MCF 10A (cell line): ENCODE data around the gene KCNG4. TPM values are rescaled to one million over a fixed set of nuclear protein-coding genes. Genes with fewer than 3 reads are reported as not detected.
"Not testable (repeated sequence)": the region's sequence is repeated elsewhere in the genome, so short reads cannot be mapped to it uniquely, and the experiment has no call there.

Experiments used
- BruUV-seq: library from RNA; stranded (reverse); fragments of 400-500 nt; replicated peaks from 2 replicates; lab custom pipeline; 2021; lab: Mats Ljungman, UMichigan
- CTCF ChIA-PET: fragments of 300-600 bp; sonication (Branson Sonifier 250); formaldehyde crosslinking; extraction: SDS; loops from one replicate; lab custom pipeline; 2021; ENCODE audit warnings: antibody characterized with exemption, inconsistent platforms; lab: Yijun Ruan, JAX
- POLR2A ChIA-PET: fragments of 300-600, 350-650 bp; sonication (Branson Sonifier 250); formaldehyde crosslinking; extraction: SDS; loops from one replicate; lab custom pipeline; 2020; ENCODE audit warnings: antibody characterized with exemption, inconsistent platforms; lab: Yijun Ruan, JAX
- DNase-seq: peaks from one replicate; pipeline ENCODE4 v3.0.0-alpha.2; 2018; ENCODE audit not compliant: unreplicated experiment
- H3K27ac Mint-ChIP-seq: one replicate; pipeline ENCODE4 v1.8.0; 2022; ENCODE audit warnings: mild to moderate bottlenecking, low read depth, mixed read lengths; ENCODE audit not compliant: unreplicated experiment
- H3K27me3 Mint-ChIP-seq: one replicate; pipeline ENCODE4 v1.8.0; 2022; ENCODE audit warnings: mixed read lengths; ENCODE audit not compliant: insufficient read depth, unreplicated experiment
- H3K36me3 Mint-ChIP-seq: one replicate; pipeline ENCODE4 v1.8.0; 2022; ENCODE audit warnings: mild to moderate bottlenecking, moderate library complexity, mixed read lengths; ENCODE audit not compliant: insufficient read depth, unreplicated experiment
- H3K4me1 Mint-ChIP-seq: one replicate; pipeline ENCODE4 v1.8.0; 2022; ENCODE audit warnings: mixed read lengths; ENCODE audit not compliant: insufficient read depth, unreplicated experiment
- H3K4me3 Mint-ChIP-seq: one replicate; pipeline ENCODE4 v1.8.0; 2022; ENCODE audit warnings: mild to moderate bottlenecking, moderate library complexity, mixed read lengths; ENCODE audit not compliant: unreplicated experiment
- H3K9me3 Mint-ChIP-seq: one replicate; pipeline ENCODE4 v1.8.0; 2022; ENCODE audit warnings: mixed read lengths; ENCODE audit not compliant: unreplicated experiment
- intact Hi-C: fragments of 100-400 bp; cut with micrococcal nuclease; formaldehyde crosslinking; loops from 2 replicates; pipeline ENCODE4 v1.14.1; 2022
- total RNA-seq: library from RNA; stranded (reverse); gene quantifications from 2 replicates; pipeline ENCODE4 v1.2.3, GENCODE V29; 2022
- TF ChIP-seq, protein P1 (sequence below): fragments of 200-600 bp; IDR thresholded peaks from one replicate; pipeline ENCODE4 v1.8.0; 2022; ENCODE audit warnings: antibody characterized with exemption, mild to moderate bottlenecking; ENCODE audit not compliant: unreplicated experiment

KCNG4 gene
- total RNA-seq, 1 experiment from 2014 or later = not detected

DNA sequence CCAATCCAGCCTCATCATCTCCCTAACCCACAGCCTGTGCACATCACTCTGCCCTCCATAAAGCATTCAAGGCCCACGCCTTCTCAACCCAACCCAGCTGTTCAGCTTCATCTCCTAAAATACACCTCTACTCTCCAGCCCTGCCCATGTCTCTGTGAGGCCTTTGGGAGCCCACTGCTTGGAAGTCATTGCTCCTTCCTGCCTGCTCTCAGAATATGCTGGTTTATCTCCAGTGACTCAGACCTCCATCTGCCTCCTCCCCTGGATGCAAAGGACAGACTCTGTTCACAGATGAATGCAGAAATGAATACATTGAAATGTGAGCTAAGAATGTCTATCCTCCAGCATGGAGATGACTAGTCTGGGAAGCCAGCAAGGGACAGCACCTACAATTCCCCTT lies 19.0 kb downstream of the KCNG4 start:
- Mint-ChIP-seq H3K4me3 (no peak overlapping the region), H3K36me3 (peaks cover 4% of the 10 kb centered on the region), H3K27me3 (peaks cover 24% of the 10 kb centered on the region), H3K4me1 (no peaks in the 10 kb centered on the region), H3K9me3 (no peaks in the 10 kb centered on the region), H3K27ac (no peak overlapping the region)
- intact Hi-C loops = no loop called here
- ChIA-PET POLR2A (interaction anchor here (0.5 kb wide), 1 partner anchor 22 kb away, joined by 3 read pairs; no protein-coding TSS in a partner anchor), CTCF (interaction anchor here (1.7 kb wide), 1 partner anchor 34 kb away, joined by 4 read pairs; the partner anchor contains the start of gene TAF1C)
- TF ChIP-seq, protein P1, sequence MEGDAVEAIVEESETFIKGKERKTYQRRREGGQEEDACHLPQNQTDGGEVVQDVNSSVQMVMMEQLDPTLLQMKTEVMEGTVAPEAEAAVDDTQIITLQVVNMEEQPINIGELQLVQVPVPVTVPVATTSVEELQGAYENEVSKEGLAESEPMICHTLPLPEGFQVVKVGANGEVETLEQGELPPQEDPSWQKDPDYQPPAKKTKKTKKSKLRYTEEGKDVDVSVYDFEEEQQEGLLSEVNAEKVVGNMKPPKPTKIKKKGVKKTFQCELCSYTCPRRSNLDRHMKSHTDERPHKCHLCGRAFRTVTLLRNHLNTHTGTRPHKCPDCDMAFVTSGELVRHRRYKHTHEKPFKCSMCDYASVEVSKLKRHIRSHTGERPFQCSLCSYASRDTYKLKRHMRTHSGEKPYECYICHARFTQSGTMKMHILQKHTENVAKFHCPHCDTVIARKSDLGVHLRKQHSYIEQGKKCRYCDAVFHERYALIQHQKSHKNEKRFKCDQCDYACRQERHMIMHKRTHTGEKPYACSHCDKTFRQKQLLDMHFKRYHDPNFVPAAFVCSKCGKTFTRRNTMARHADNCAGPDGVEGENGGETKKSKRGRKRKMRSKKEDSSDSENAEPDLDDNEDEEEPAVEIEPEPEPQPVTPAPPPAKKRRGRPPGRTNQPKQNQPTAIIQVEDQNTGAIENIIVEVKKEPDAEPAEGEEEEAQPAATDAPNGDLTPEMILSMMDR = no peak
- no peak for DNase-seq
- BruUV-seq = no TSS peak

- TF ChIP-seq, protein P1 = no peak
- no TSS peak for BruUV-seq
- Mint-ChIP-seq H3K27ac (no peak overlapping the region), H3K4me3 (no peak overlapping the region), H3K9me3 (no peaks in the 10 kb centered on the region), H3K27me3 (peaks cover 24% of the 10 kb centered on the region), H3K4me1 (peaks cover 6% of the 10 kb centered on the region), H3K36me3 (peaks cover 4% of the 10 kb centered on the region)
- CTCF ChIA-PET = no interaction called here
- POLR2A ChIA-PET = no interaction called here
- no peak for DNase-seq
- intact Hi-C loops = no loop called here
Observed at GRCh38 chr16:84218956-84219355, 20.9 kb downstream of the KCNG4 start.

DNA sequence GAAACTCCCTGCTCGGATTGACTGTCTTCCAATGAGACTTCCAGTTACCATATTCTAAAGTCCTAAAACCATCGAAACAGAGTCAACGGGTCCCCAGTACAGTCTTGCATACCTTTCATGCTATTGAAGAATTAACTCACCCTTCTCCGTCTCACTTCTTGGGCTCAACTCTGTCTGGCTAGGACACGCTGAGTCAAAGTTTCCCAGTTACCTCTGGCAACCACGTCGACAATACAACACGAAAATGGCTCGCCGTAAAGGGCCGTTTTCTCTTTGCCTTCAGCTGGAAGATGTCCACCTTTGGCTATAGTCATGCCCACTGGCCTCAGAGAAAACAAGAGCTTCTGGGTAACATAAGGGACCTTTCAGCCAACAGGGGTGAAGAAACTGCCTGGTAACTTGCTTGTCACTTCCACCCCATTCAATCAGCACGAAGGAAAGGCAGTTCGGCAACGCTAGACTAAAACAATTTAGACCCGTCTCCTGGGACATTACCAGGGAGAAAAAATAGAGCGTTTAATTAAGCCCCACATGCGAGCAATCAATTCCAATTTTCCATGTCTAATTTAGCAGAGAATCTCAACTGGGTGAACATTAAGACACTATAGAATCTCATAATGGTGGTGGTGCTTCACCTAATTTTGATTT lies 21.5 kb downstream of the KCNG4 start:
- intact Hi-C loops = no loop called here
- no peak for DNase-seq
- Mint-ChIP-seq H3K27ac (no peak overlapping the region), H3K36me3 (peaks cover 4% of the 10 kb centered on the region), H3K27me3 (peaks cover 24% of the 10 kb centered on the region), H3K9me3 (no peaks in the 10 kb centered on the region), H3K4me1 (peaks cover 6% of the 10 kb centered on the region), H3K4me3 (no peak overlapping the region)
- ChIA-PET POLR2A (no interaction called here), CTCF (no interaction called here)
- BruUV-seq = no TSS peak
- TF ChIP-seq, protein P1 = no peak

- POLR2A ChIA-PET = interaction anchor here (0.8 kb wide), 1 partner anchor 15 kb away, joined by 3 read pairs; no protein-coding TSS in a partner anchor
- BruUV-seq, H3K9me3 Mint-ChIP-seq, DNase-seq, intact Hi-C loops, CTCF ChIA-PET, H3K4me3 Mint-ChIP-seq, H3K27ac Mint-ChIP-seq, H3K36me3 Mint-ChIP-seq: not testable (repeated sequence)
- peaks cover 10% of the 10 kb centered on the region for H3K4me1 Mint-ChIP-seq
- H3K27me3 Mint-ChIP-seq = peaks cover 24% of the 10 kb centered on the region
Observed at GRCh38 chr16:84216144-84216543, 23.7 kb downstream of the KCNG4 start.
